GM10266 (cell line): ENCODE data around the gene NDOR1.
A peak's percentile ranks its signal among the peaks of the same experiment; 100 is the strongest.
"Not testable (repeated sequence)": the region's sequence is repeated elsewhere in the genome, so short reads cannot be mapped to it uniquely, and the experiment has no call there.

Experiments
- DNase-seq: peaks from one replicate; pipeline ENCODE4 v3.0.0; 2012; ENCODE audit errors: extremely low spot score
- CTCF ChIP-seq: IDR thresholded peaks from 2 replicates; pipeline ENCODE4 v1.5.1; 2012; ENCODE audit warnings: mild to moderate bottlenecking, low read depth; ENCODE audit not compliant: control insufficient read depth, insufficient read depth; ENCODE audit errors: missing control alignments

NDOR1 gene

GRCh38 chr9:137240318-137240840, 34.9 kb downstream of the NDOR1 start:
- TF ChIP-seq CTCF = peak; percentile 31
- DNase-seq = peak; percentile 79

GRCh38 chr9:137240841-137241489, 35.5 kb downstream of the NDOR1 start, which contains the start of gene TUBB4B:
TSS of gene TUBB4B (plus strand) at chr9:137241287. CDS start at chr9:137241361, 74 bp downstream.
- peak; percentile 100 for DNase-seq
- no peak for TF ChIP-seq CTCF

GRCh38 chr9:137241490-137242268, 36.2 kb downstream of the NDOR1 start:
- peak; percentile 78 for DNase-seq

GRCh38 chr9:137242269-137243203, 37.0 kb downstream of the NDOR1 start:
- no peak for DNase-seq
- TF ChIP-seq CTCF = no peak

More at GRCh38 chr9:137241490-137242268, 36.2 kb downstream of the NDOR1 start:
- no peak for TF ChIP-seq CTCF

GRCh38 chr9:137243266-137243625, 37.7 kb downstream of the NDOR1 start:
- DNase-seq = not testable (repeated sequence)

- no peak for TF ChIP-seq CTCF
- no peak for DNase-seq
Measured at GRCh38 chr9:137243626-137244485, 38.4 kb downstream of the NDOR1 start.
